K562 (cell line): ENCODE results near the gene THBS2. TPM values are rescaled to one million over a fixed set of nuclear protein-coding genes. Genes with fewer than 3 reads are reported as not detected.

Source experiments
- ATAC-seq: fragments of 200-7000 bp; cut with Tn5 transposase; 3 replicates; pipeline ENCODE4 v1.9.1; 2020; ENCODE audit warnings: moderate library complexity
- BruUV-seq: library from RNA; stranded (reverse); fragments of 400-500 nt; replicated peaks from 2 replicates; lab custom pipeline; 2021; lab: Mats Ljungman, UMichigan
- CTCF ChIA-PET: fragments of 300-600 bp; formaldehyde crosslinking; extraction: SDS; loops from one replicate; lab custom pipeline; 2021; ENCODE audit warnings: low intra/inter-chr PET ratio; lab: Yijun Ruan, JAX
- POLR2A ChIA-PET: fragments of 300-600, 350-650 bp; sonication (Branson Sonifier 250); formaldehyde crosslinking; extraction: SDS; loops from one replicate; lab custom pipeline; 2021; ENCODE audit warnings: antibody characterized with exemption, inconsistent platforms; lab: Yijun Ruan, JAX
- DNase-seq, 4 experiments: peaks; one replicate each; pipeline versions ENCODE4 v3.0.0 to v3.0.0-alpha.2; 2011 to 2018; ENCODE audit warnings: low spot score in 3 of 4, mixed read lengths in 3 of 4; ENCODE audit errors: extremely low read depth in 1 of 4
- FAIRE-seq: peaks from 2 replicates; lab custom pipeline; 2011; peaks lifted over from hg19 to GRCh38; lab: Jason Lieb, UNC
- H2AFZ ChIP-seq: 2 replicates; pipeline ENCODE4 v1.6.0; 2011; ENCODE audit warnings: low read depth, low read length, control low read depth, inconsistent platforms
- H3K27ac ChIP-seq: fragments of 200-600 bp; 3 replicates; pipeline ENCODE4 v1.8.0; 2011; ENCODE audit warnings: low read depth, mild to moderate bottlenecking, control low read depth, inconsistent platforms, low read length, moderate library complexity, mixed read lengths; ENCODE audit errors: extremely low read depth
- H3K27me3 ChIP-seq, 2 experiments: fragments of 300-600 bp in 1 of 2; 2 replicates in 1 of 2; 3 replicates in 1 of 2; pipeline versions ENCODE4 v1.6.0 to v1.8.0; 2011; ENCODE audit warnings: inconsistent platforms in 2 of 2, low read length in 2 of 2, mild to moderate bottlenecking in 1 of 2, mixed read lengths in 1 of 2, moderate library complexity in 1 of 2; ENCODE audit not compliant: control insufficient read depth in 2 of 2, insufficient read depth in 2 of 2
- H3K36me3 ChIP-seq: fragments of 300-600 bp; 3 replicates; pipeline ENCODE4 v1.8.0; 2011; ENCODE audit warnings: mild to moderate bottlenecking, low read length, inconsistent platforms; ENCODE audit not compliant: control insufficient read depth, insufficient read depth
- H3K4me1 ChIP-seq, 2 experiments: fragments of 200-600 bp in 1 of 2; replicated peaks in 1 of 2; 2 replicates in 1 of 2; 3 replicates in 1 of 2; pipeline versions ENCODE4 v1.5.1 to v1.8.0; 2011; ENCODE audit warnings: inconsistent platforms in 2 of 2, low read length in 2 of 2, mild to moderate bottlenecking in 1 of 2, mixed read lengths in 1 of 2, moderate library complexity in 1 of 2; ENCODE audit not compliant: control insufficient read depth in 2 of 2, insufficient read depth in 2 of 2
- H3K4me2 ChIP-seq: 2 replicates; pipeline ENCODE4 v1.6.1; 2011; ENCODE audit warnings: low read length, control low read depth, inconsistent platforms, mixed read lengths; ENCODE audit not compliant: insufficient read depth
- H3K4me3 ChIP-seq: fragments of 200-600 bp; sonication (generic), shearing (Covaris generic); 2 replicates; pipeline ENCODE4 v1.5.1; 2016; ENCODE audit warnings: control low read depth, inconsistent platforms
- H3K79me2 ChIP-seq: fragments of 200-600 bp; 3 replicates; pipeline ENCODE4 v1.8.0; 2011; ENCODE audit warnings: low read length, inconsistent platforms; ENCODE audit not compliant: control insufficient read depth, insufficient read depth
- H3K9ac ChIP-seq, 2 experiments: 2 replicates each; pipeline versions ENCODE4 v1.6.0 to v1.6.1; 2011; ENCODE audit warnings: low read depth in 2 of 2, low read length in 2 of 2, control low read depth in 1 of 2, inconsistent platforms in 1 of 2, mild to moderate bottlenecking in 1 of 2, mixed read lengths in 1 of 2; ENCODE audit not compliant: insufficient read depth in 1 of 2
- H3K9me1 ChIP-seq: one replicate; pipeline ENCODE4 v1.6.0; 2011; ENCODE audit warnings: inconsistent platforms, mild to moderate bottlenecking, low read length, moderate library complexity; ENCODE audit not compliant: control insufficient read depth, insufficient read depth
- H3K9me3 ChIP-seq: replicated peaks from 2 replicates; pipeline ENCODE4 v1.5.1; 2011; ENCODE audit warnings: low read depth, low read length, inconsistent platforms; ENCODE audit not compliant: control insufficient read depth, insufficient read depth
- H4K20me1 ChIP-seq: replicated peaks from 2 replicates; pipeline ENCODE4 v1.6.1; 2011; ENCODE audit warnings: low read length, inconsistent platforms, mixed read lengths; ENCODE audit not compliant: control insufficient read depth, insufficient read depth
- EP300 ChIP-seq: IDR thresholded peaks from 2 replicates; pipeline ENCODE4 v1.6.1; 2012; ENCODE audit warnings: low read length, improper control_type of control experiment
- GMEB1 ChIP-seq: fragments of 250-450 bp; sonication (Bioruptor Pico); IDR thresholded peaks from 2 replicates; pipeline ENCODE4 v1.4.0; 2020; ENCODE audit warnings: mild to moderate bottlenecking
- ID3 ChIP-seq, 2 experiments: fragments of 250-450 bp in 1 of 2; fragments of 450-650 bp in 1 of 2; sonication (Bioruptor Pico) in 1 of 2; IDR thresholded peaks; 2 replicates each; pipeline versions ENCODE4 v1.6.1 to v1.8.0; 2016 to 2021; ENCODE audit warnings: mild to moderate bottlenecking in 2 of 2, moderate library complexity in 2 of 2, missing compliant biosample characterization in 1 of 2, missing genetic modification characterization in 1 of 2
- XRCC3 ChIP-seq: fragments of 450-650 bp; IDR thresholded peaks from 2 replicates; pipeline ENCODE4 v1.6.1; 2017; ENCODE audit warnings: mild to moderate bottlenecking, moderate library complexity
- WGBS: fragments of 100-300 bp; shearing (Covaris generic); methylation state at CpG from one replicate; pipeline ENCODE4 v1.1.6; 2016; ENCODE audit warnings: low coverage, mixed read lengths; ENCODE audit not compliant: insufficient coverage; ENCODE audit errors: missing lambda C conversion rate; 5-methylcytosine and 5-hydroxymethylcytosine counted together
- in situ Hi-C: fragments of 300-500 bp; cut with MboI; formaldehyde crosslinking; loops from 4 replicates; pipeline ENCODE4 v1.15.0; 2018; ENCODE audit warnings: inconsistent platforms, mixed read lengths
- intact Hi-C: fragments of 100-400 bp; cut with micrococcal nuclease; formaldehyde crosslinking; loops from 2 replicates; pipeline ENCODE4 v1.14.2; 2022
- polyA plus RNA-seq, 8 experiments: library from polyadenylated mRNA; depleted of rRNA in 4 of 8; stranded (reverse) in 5 of 8; unstranded in 3 of 8; fragments of >200 nt; fragmentation: Nextera tagmentation in 2 of 8; fragmentation: Illumina TruSeq in 1 of 8; extraction: Ambion mirVana in 2 of 8; extraction: Trizol in 1 of 8; gene quantifications; 2 replicates each; pipeline versions ENCODE4 v1.2.1 to v1.2.3, GENCODE V29; 2011 to 2014; ENCODE audit warnings: inconsistent platforms in 1 of 8, missing spikeins in 1 of 8
- total RNA-seq, 7 experiments: library from RNA; depleted of rRNA in 6 of 7; stranded (reverse); fragments of >200 nt in 6 of 7; fragmentation: Illumina TruSeq in 2 of 7; extraction: Trizol in 2 of 7; gene quantifications; 2 replicates each; pipeline versions ENCODE4 v1.2.1 to v1.2.3, GENCODE V29; 2011 to 2021; ENCODE audit warnings: low replicate concordance in 1 of 7

Gene THBS2
- total and polyA plus RNA-seq, 9 of the 15 experiments (the other 6 are each of a cell fraction or from before 2014, with no cell fraction given) = 0.03 to 0.11 (median 0.03) TPM; not detected in 6

- FAIRE-seq = no peak
- Histone ChIP-seq H3K79me2 (no peaks in the 10 kb centered on the region), H3K4me2 (no peak overlapping the region), H3K36me3 (no peaks in the 10 kb centered on the region), H3K9me1 (no peaks in the 10 kb centered on the region), H3K27me3 (peaks cover 34 to 62% of the 10 kb centered on the region in 2 experiments), H3K9me3 (no peaks in the 10 kb centered on the region), H2AFZ (no peak overlapping the region), H3K27ac (no peak overlapping the region), H3K4me3 (no peak overlapping the region), H4K20me1 (0 out of 2 replicates have a peak, but pooled peaks cover 4% of the 10 kb centered on the region), H3K9ac (no peak overlapping the region), H3K4me1 (peaks cover 0 to 7% of the 10 kb centered on the region in 2 experiments; a peak in 1 of 5 replicates)
- WGBS = 2% methylated on average over 16 of the region's 16 CpGs
- ChIA-PET POLR2A (no interaction called here), CTCF (no interaction called here)
- no TSS peak for BruUV-seq
- no peak for TF ChIP-seq XRCC3
- no peak for TF ChIP-seq EP300
- no peak for TF ChIP-seq ID3 (CRISPR knock-in tag; IDR thresholded peaks at IDR 0.05)
- no peak for TF ChIP-seq ID3 (tag; IDR thresholded peaks at IDR 0.05)
- no peak for TF ChIP-seq GMEB1 (CRISPR knock-in tag)
- ATAC-seq = no peak
- intact Hi-C loops = no loop called here
- in situ Hi-C loops = no loop called here
- no peak for DNase-seq
Observed at GRCh38 chr6:169249057-169249456, 4.6 kb downstream of the THBS2 start.
